ENCODE results near the gene GPRC5B.

GPRC5B gene

GRCh38 chr16:19882186-19882585, 2.5 kb downstream of the GPRC5B start:
- H3K27me3 ChIP-seq (replicated peaks; ENCODE audit: insufficient read depth, low read length): peaks cover 19% of the 10 kb centered on the region
- no peak for DNase-seq
- no peak overlapping the region for H2AFZ ChIP-seq (ENCODE audit: low read length)
- H3K4me1 ChIP-seq (ENCODE audit: low read length): 0 out of 2 replicates have a peak, but pooled peaks cover 3% of the 10 kb centered on the region
- H3K4me2 ChIP-seq (ENCODE audit: low read depth, low read length): no peak overlapping the region
- H4K20me1 ChIP-seq (ENCODE audit: insufficient read depth, low read length): no peaks in the 10 kb centered on the region
- no peak overlapping the region for H3K27ac ChIP-seq (ENCODE audit: low read length)
- H3K36me3 ChIP-seq (replicated peaks; ENCODE audit: insufficient read depth, low read length): no peaks in the 10 kb centered on the region
- H3F3A ChIP-seq (ENCODE audit: insufficient read depth, low read length): no peaks in the 10 kb centered on the region
- H3K4me3 ChIP-seq (ENCODE audit: low read length): no peak overlapping the region
- no peak overlapping the region for H3K9ac ChIP-seq (ENCODE audit: low read length)
- no peaks in the 10 kb centered on the region for H3K9me3 ChIP-seq (replicated peaks; ENCODE audit: insufficient read depth, low read length)
- H3K79me2 ChIP-seq (ENCODE audit: low read length): no peaks in the 10 kb centered on the region
- no peaks in the 10 kb centered on the region for H3K9me2 ChIP-seq (replicated peaks; ENCODE audit: insufficient read depth, low read length)
- TF ChIP-seq EZH2phosphoT487 (IDR thresholded peaks at IDR 0.05; ENCODE audit: low read length) (no peak), CTCF (IDR thresholded peaks at IDR 0.05; ENCODE audit: low read length) (no peak), EZH2 (optimal IDR thresholded peaks at IDR 0.05; ENCODE audit: low read depth, low read length) (no peak)

- H3K27ac ChIP-seq (ENCODE audit: low read length): no peak overlapping the region
Observed at GRCh38 chr16:19881783-19882182, 2.9 kb downstream of the GPRC5B start.

GRCh38 chr16:19881028-19881427, 3.6 kb downstream of the GPRC5B start:
- H3K36me3 ChIP-seq (replicated peaks; ENCODE audit: insufficient read depth, low read length): no peaks in the 10 kb centered on the region
- H3K9me3 ChIP-seq (replicated peaks; ENCODE audit: insufficient read depth, low read length): no peaks in the 10 kb centered on the region
- no peak overlapping the region for H2AFZ ChIP-seq (ENCODE audit: low read length)
- no peaks in the 10 kb centered on the region for H3K79me2 ChIP-seq (ENCODE audit: low read length)
- no peak overlapping the region for H3K27ac ChIP-seq (ENCODE audit: low read length)
- H3K9ac ChIP-seq (ENCODE audit: low read length): no peak overlapping the region
- peaks cover 19% of the 10 kb centered on the region for H3K27me3 ChIP-seq (replicated peaks; ENCODE audit: insufficient read depth, low read length)
- no peaks in the 10 kb centered on the region for H3F3A ChIP-seq (ENCODE audit: insufficient read depth, low read length)
- DNase-seq: no peak
- H3K9me2 ChIP-seq (replicated peaks; ENCODE audit: insufficient read depth, low read length): no peaks in the 10 kb centered on the region
- H4K20me1 ChIP-seq (ENCODE audit: insufficient read depth, low read length): no peaks in the 10 kb centered on the region
- H3K4me2 ChIP-seq (ENCODE audit: low read depth, low read length): no peak overlapping the region
- TF ChIP-seq CTCF (IDR thresholded peaks at IDR 0.05; ENCODE audit: low read length) (no peak), EZH2 (optimal IDR thresholded peaks at IDR 0.05; ENCODE audit: low read depth, low read length) (no peak), EZH2phosphoT487 (IDR thresholded peaks at IDR 0.05; ENCODE audit: low read length) (no peak)
- H3K4me1 ChIP-seq (ENCODE audit: low read length): 0 out of 2 replicates have a peak, but pooled peaks cover 1% of the 10 kb centered on the region
- no peak overlapping the region for H3K4me3 ChIP-seq (ENCODE audit: low read length)

More at GRCh38 chr16:19881783-19882182, 2.9 kb downstream of the GPRC5B start:
- H2AFZ ChIP-seq (ENCODE audit: low read length): no peak overlapping the region
- H4K20me1 ChIP-seq (ENCODE audit: insufficient read depth, low read length): no peaks in the 10 kb centered on the region
- H3K9ac ChIP-seq (ENCODE audit: low read length): no peak overlapping the region
- no peaks in the 10 kb centered on the region for H3K79me2 ChIP-seq (ENCODE audit: low read length)
- no peaks in the 10 kb centered on the region for H3K9me2 ChIP-seq (replicated peaks; ENCODE audit: insufficient read depth, low read length)
- no peaks in the 10 kb centered on the region for H3K36me3 ChIP-seq (replicated peaks; ENCODE audit: insufficient read depth, low read length)
- DNase-seq: no peak
- H3F3A ChIP-seq (ENCODE audit: insufficient read depth, low read length): no peaks in the 10 kb centered on the region
- peaks cover 19% of the 10 kb centered on the region for H3K27me3 ChIP-seq (replicated peaks; ENCODE audit: insufficient read depth, low read length)
- TF ChIP-seq EZH2phosphoT487 (IDR thresholded peaks at IDR 0.05; ENCODE audit: low read length) (no peak), CTCF (IDR thresholded peaks at IDR 0.05; ENCODE audit: low read length) (no peak), EZH2 (optimal IDR thresholded peaks at IDR 0.05; ENCODE audit: low read depth, low read length) (no peak)
- 0 out of 2 replicates have a peak, but pooled peaks cover 3% of the 10 kb centered on the region for H3K4me1 ChIP-seq (ENCODE audit: low read length)
- H3K4me3 ChIP-seq (ENCODE audit: low read length): no peak overlapping the region
- no peak overlapping the region for H3K4me2 ChIP-seq (ENCODE audit: low read depth, low read length)
- no peaks in the 10 kb centered on the region for H3K9me3 ChIP-seq (replicated peaks; ENCODE audit: insufficient read depth, low read length)
